GM23248 (cell line): ENCODE data around the gene APLP2. TPM values are rescaled to one million over a fixed set of nuclear protein-coding genes. Genes with fewer than 3 reads are reported as not detected.

ENCODE experiments used
- DNase-seq: peaks from one replicate; pipeline ENCODE4 v3.0.0-alpha.2; 2015
- H2AFZ ChIP-seq: fragments of 200-600 bp; sonication (generic); 2 replicates; pipeline ENCODE4 v1.6.1; 2016; ENCODE audit warnings: antibody characterized with exemption
- H3F3A ChIP-seq: fragments of 200-600 bp; sonication (generic); 2 replicates; pipeline ENCODE4 v1.6.1; 2016; ENCODE audit warnings: mild to moderate bottlenecking, antibody characterized with exemption, mixed run types; ENCODE audit not compliant: insufficient read depth
- H3K27ac ChIP-seq: fragments of 200-600 bp; sonication (generic); 2 replicates; pipeline ENCODE4 v1.5.1; 2016; ENCODE audit warnings: mild to moderate bottlenecking
- H3K27me3 ChIP-seq: fragments of 200-600 bp; sonication (generic); replicated peaks from 2 replicates; pipeline ENCODE4 v1.6.1; 2016; ENCODE audit warnings: mild to moderate bottlenecking; ENCODE audit not compliant: insufficient read depth
- H3K36me3 ChIP-seq: fragments of 200-600 bp; sonication (generic); 2 replicates; pipeline ENCODE4 v1.6.1; 2016; ENCODE audit warnings: low read depth, mild to moderate bottlenecking
- H3K4me1 ChIP-seq: fragments of 200-600 bp; sonication (generic); 2 replicates; pipeline ENCODE4 v1.6.1; 2016; ENCODE audit warnings: mild to moderate bottlenecking; ENCODE audit not compliant: insufficient read depth
- H3K4me2 ChIP-seq: fragments of 200-600 bp; sonication (generic); one replicate; pipeline ENCODE4 v1.6.1; 2016; ENCODE audit warnings: mild to moderate bottlenecking; ENCODE audit not compliant: unreplicated experiment
- H3K4me3 ChIP-seq: fragments of 200-600 bp; sonication (generic); 2 replicates; pipeline ENCODE4 v1.5.1; 2016; ENCODE audit warnings: mild to moderate bottlenecking
- H3K79me2 ChIP-seq: fragments of 200-600 bp; sonication (generic); 2 replicates; pipeline ENCODE4 v1.6.1; 2016; ENCODE audit warnings: mild to moderate bottlenecking; ENCODE audit not compliant: insufficient read depth
- H3K9ac ChIP-seq: fragments of 200-600 bp; sonication (generic); 2 replicates; pipeline ENCODE4 v1.6.1; 2016; ENCODE audit warnings: mild to moderate bottlenecking
- H3K9me2 ChIP-seq: fragments of 200-600 bp; sonication (generic); 2 replicates; pipeline ENCODE4 v1.6.1; 2016; ENCODE audit warnings: mixed run types, mild to moderate bottlenecking, moderate library complexity; ENCODE audit not compliant: insufficient read depth
- H3K9me3 ChIP-seq: fragments of 200-600 bp; sonication (generic); one replicate; pipeline ENCODE4 v1.6.1; 2017; ENCODE audit warnings: low read depth
- H4K20me1 ChIP-seq: fragments of 200-600 bp; sonication (generic); 2 replicates; pipeline ENCODE4 v1.6.0; 2016; ENCODE audit not compliant: insufficient read depth
- EZH2 ChIP-seq: fragments of 200-600 bp; sonication (generic); IDR thresholded peaks from 2 replicates; pipeline ENCODE4 v1.6.1; 2018; ENCODE audit warnings: antibody characterized with exemption, mild to moderate bottlenecking; ENCODE audit not compliant: insufficient read depth, poor library complexity, severe bottlenecking
- EZH2phosphoT487 ChIP-seq: fragments of 200-600 bp; sonication (generic); IDR thresholded peaks from 2 replicates; pipeline ENCODE4 v1.6.1; 2018; ENCODE audit warnings: antibody characterized with exemption, moderate library complexity, mild to moderate bottlenecking, low read depth; ENCODE audit not compliant: insufficient read depth
- WGBS, 2 experiments: methylation state at CpG; one replicate each; pipeline ENCODE4 v1.1.6; 2015 to 2017; ENCODE audit warnings: low lambda C conversion rate in 2 of 2, low coverage in 1 of 2; ENCODE audit errors: missing lambda C conversion rate in 2 of 2; 5-methylcytosine and 5-hydroxymethylcytosine counted together
- in situ Hi-C: fragments of 300-500 bp; cut with MboI; formaldehyde crosslinking; loops from 2 replicates; pipeline ENCODE4 v1.15.0; 2020
- polyA plus RNA-seq: library from polyadenylated mRNA; unstranded; fragments of >200 nt; fragmentation: Nextera tagmentation; extraction: Ambion mirVana; gene quantifications from 2 replicates; pipeline ENCODE4 v1.2.1, GENCODE V29; 2016
- total RNA-seq: library from RNA; depleted of rRNA; stranded (reverse); fragments of >200 nt; shearing (Covaris generic); gene quantifications from 2 replicates; pipeline ENCODE4 v1.2.3, GENCODE V29; 2014

APLP2 gene
- total and polyA plus RNA-seq, 2 experiments from 2014 or later: 377 to 390 TPM

DNA sequence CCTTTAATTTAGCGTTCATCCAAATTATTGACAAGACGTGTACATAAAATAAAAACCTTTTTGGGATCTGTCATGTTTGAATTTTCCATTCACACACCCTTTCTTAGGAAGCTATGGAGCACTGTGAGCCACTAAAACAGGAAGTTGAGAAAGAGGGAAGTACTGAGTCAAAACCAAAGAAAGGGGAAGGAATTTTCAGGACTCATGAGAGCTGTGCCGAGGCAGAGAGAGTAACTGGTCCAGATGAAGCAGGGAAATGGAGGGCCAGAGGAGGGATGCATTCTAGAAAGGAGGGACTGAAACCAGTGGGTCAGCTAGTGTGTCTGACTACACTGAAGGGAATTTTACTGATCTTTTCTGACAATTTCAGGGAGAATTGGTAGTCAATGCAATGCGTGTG, 24.9 kb downstream of the APLP2 start:
- in situ Hi-C loops: no loop called here
- WGBS, 2 experiments: 70 to 78% methylated on average over 4 of the region's 4 CpGs
- H3K4me1 ChIP-seq: no peaks in the 10 kb centered on the region
- H3K4me2 ChIP-seq: no peak overlapping the region
- no peak overlapping the region for H3K27ac ChIP-seq
- H3K9me2 ChIP-seq: no peaks in the 10 kb centered on the region
- no peaks in the 10 kb centered on the region for H3K36me3 ChIP-seq
- H4K20me1 ChIP-seq: peaks cover 34% of the 10 kb centered on the region
- no peaks in the 10 kb centered on the region for H3F3A ChIP-seq
- peaks cover 67% of the 10 kb centered on the region for H3K79me2 ChIP-seq
- no peak overlapping the region for H3K9ac ChIP-seq
- DNase-seq: no peak
- 0 out of 2 replicates have a peak, but pooled peaks cover 3% of the 10 kb centered on the region for H3K27me3 ChIP-seq
- no peak overlapping the region for H2AFZ ChIP-seq
- no peaks in the 10 kb centered on the region for H3K9me3 ChIP-seq
- TF ChIP-seq EZH2 (no peak), EZH2phosphoT487 (no peak)
- no peak overlapping the region for H3K4me3 ChIP-seq

DNA sequence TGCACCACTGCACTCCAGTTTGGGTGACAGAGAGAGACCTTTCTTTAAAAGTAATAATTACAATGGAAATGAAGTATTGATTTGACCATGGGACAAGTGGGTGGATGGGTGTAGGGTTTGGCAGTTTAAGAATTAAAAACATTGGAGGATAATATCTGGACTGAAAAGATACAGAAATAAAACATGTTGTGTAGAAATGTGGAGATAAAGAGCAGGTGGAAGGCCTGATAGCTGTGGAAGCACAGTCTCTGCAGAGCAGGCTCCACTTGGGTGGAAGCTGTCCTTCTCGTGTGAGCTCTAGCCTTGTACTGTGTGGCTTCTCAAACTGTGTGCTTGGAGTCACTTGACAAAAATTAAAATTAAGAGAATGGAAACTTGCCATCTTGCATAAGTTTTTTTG, 25.6 kb downstream of the APLP2 start:
- Histone ChIP-seq H3K4me3 (no peak overlapping the region), H3K9me3 (no peaks in the 10 kb centered on the region), H4K20me1 (peaks cover 39% of the 10 kb centered on the region), H3K9me2 (no peaks in the 10 kb centered on the region), H3K27ac (no peak overlapping the region), H3K4me2 (no peak overlapping the region), H3F3A (no peaks in the 10 kb centered on the region), H3K4me1 (no peaks in the 10 kb centered on the region), H3K9ac (no peak overlapping the region), H3K79me2 (peaks cover 70% of the 10 kb centered on the region), H3K27me3 (peaks cover 7% of the 10 kb centered on the region; the same call in 1 of the 2 replicates), H3K36me3 (no peaks in the 10 kb centered on the region), H2AFZ (no peak overlapping the region)
- TF ChIP-seq EZH2 (no peak), EZH2phosphoT487 (no peak)
- WGBS, 2 experiments: 68 to 76% methylated on average over 1 of the region's 1 CpG
- in situ Hi-C loops: no loop called here
- no peak for DNase-seq

DNA sequence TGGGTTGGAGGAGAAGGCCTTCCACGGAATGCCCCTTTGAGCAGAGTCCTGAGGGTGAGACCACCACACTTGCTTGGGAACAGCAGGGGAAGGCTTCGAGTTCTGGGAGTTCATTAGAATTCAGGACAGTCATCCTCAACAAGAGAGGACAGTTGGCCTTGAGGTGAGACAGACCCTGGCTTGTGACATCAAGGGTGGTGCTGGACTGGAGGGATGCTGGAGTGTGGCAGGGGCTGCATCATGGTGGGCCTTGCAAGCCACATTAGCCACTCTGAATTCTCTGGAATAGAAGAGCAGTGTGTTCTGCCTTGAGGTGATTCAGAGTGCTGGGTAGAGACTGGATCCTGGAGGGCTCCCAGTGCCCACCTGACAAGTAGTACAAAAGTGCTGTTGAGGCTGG, 26.3 kb downstream of the APLP2 start:
- TF ChIP-seq EZH2 (no peak), EZH2phosphoT487 (no peak)
- Histone ChIP-seq H3K79me2 (peaks cover 78% of the 10 kb centered on the region), H4K20me1 (peaks cover 43% of the 10 kb centered on the region), H3K27ac (no peak overlapping the region), H3K9me2 (no peaks in the 10 kb centered on the region), H3F3A (no peaks in the 10 kb centered on the region), H3K4me2 (no peak overlapping the region), H3K4me1 (no peaks in the 10 kb centered on the region), H3K9ac (no peak overlapping the region), H3K27me3 (peaks cover 9% of the 10 kb centered on the region; the same call in 1 of the 2 replicates), H3K36me3 (no peaks in the 10 kb centered on the region), H3K4me3 (no peak overlapping the region), H3K9me3 (no peaks in the 10 kb centered on the region), H2AFZ (no peak overlapping the region)
- 65 to 86% methylated on average over 2 of the region's 2 CpGs for WGBS, 2 experiments
- in situ Hi-C loops: no loop called here
- no peak for DNase-seq

DNA sequence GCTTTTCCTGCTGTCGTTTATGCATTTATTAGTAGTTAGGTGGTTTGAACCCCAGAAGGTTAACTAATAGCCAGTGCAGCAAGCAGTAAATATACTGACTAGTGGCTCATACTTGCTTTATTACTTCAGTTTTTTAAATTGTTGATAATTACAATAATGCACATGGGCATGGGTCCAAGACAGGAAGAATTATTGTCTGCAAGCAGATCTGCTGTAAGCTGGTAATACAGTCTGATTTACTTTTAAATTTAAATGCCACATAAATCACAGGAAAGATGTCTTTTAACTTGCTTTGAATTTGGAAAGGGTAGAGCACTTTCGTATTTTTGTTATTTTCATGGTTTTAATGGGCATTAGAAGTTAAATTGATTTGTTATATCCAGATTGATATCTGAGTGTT, 27.1 kb downstream of the APLP2 start:
- WGBS, 2 experiments: 99 to 100% methylated on average over 2 of the region's 2 CpGs
- H3K36me3 ChIP-seq: no peaks in the 10 kb centered on the region
- no peak for DNase-seq
- H3K9me2 ChIP-seq: no peaks in the 10 kb centered on the region
- no peaks in the 10 kb centered on the region for H3F3A ChIP-seq
- no peaks in the 10 kb centered on the region for H3K9me3 ChIP-seq
- in situ Hi-C loops: no loop called here
- no peak overlapping the region for H3K4me2 ChIP-seq
- H3K4me3 ChIP-seq: no peak overlapping the region
- H3K27me3 ChIP-seq: peaks cover 15% of the 10 kb centered on the region
- no peak overlapping the region for H3K27ac ChIP-seq
- H3K79me2 ChIP-seq: peaks cover 85% of the 10 kb centered on the region
- no peak overlapping the region for H3K9ac ChIP-seq
- H2AFZ ChIP-seq: no peak overlapping the region
- no peaks in the 10 kb centered on the region for H3K4me1 ChIP-seq
- H4K20me1 ChIP-seq: peaks cover 51% of the 10 kb centered on the region
- TF ChIP-seq EZH2 (no peak), EZH2phosphoT487 (no peak)

DNA sequence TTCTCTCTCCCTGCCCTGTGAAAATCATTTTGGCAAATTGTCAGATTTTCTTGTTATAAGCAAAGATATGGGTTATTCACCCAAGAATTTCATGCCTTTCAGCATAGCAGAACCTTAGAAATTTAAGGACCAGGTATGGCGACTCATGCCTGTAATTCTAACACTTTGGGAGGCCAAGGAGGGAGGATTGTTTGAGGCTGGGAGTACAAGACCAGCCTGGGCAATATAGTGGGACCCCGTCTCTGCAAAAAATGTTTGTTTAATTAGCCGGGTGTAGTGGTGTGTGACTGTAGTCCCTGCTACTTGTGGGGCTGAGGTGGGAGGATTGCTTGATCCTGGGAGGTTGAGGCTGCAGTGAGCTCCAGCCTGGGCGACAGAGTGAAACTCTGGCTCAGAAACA, 27.6 kb downstream of the APLP2 start:
- peaks cover 90% of the 10 kb centered on the region for H3K79me2 ChIP-seq
- H4K20me1 ChIP-seq: peaks cover 55% of the 10 kb centered on the region
- WGBS, 2 experiments: 97 to 99% methylated on average over 4 of the region's 4 CpGs
- H3F3A ChIP-seq: no peaks in the 10 kb centered on the region
- peaks cover 19% of the 10 kb centered on the region for H3K27me3 ChIP-seq
- in situ Hi-C loops: no loop called here
- no peaks in the 10 kb centered on the region for H3K36me3 ChIP-seq
- H3K9me2 ChIP-seq: no peaks in the 10 kb centered on the region
- H3K27ac ChIP-seq: no peak overlapping the region
- H2AFZ ChIP-seq: no peak overlapping the region
- H3K4me1 ChIP-seq: peaks cover 2% of the 10 kb centered on the region; the same call in 1 of the 2 replicates
- no peak for DNase-seq
- H3K9me3 ChIP-seq: no peaks in the 10 kb centered on the region
- H3K4me2 ChIP-seq: no peak overlapping the region
- H3K4me3 ChIP-seq: no peak overlapping the region
- TF ChIP-seq EZH2: no peak
- no peak for TF ChIP-seq EZH2phosphoT487
- H3K9ac ChIP-seq: no peak overlapping the region
